ENCODE measurements around the gene CARS2. TPM values are rescaled to one million over a fixed set of nuclear protein-coding genes. Genes with fewer than 3 reads are reported as not detected.

CARS2 gene
- total RNA-seq, 1 donor, result 161 TPM

DNA sequence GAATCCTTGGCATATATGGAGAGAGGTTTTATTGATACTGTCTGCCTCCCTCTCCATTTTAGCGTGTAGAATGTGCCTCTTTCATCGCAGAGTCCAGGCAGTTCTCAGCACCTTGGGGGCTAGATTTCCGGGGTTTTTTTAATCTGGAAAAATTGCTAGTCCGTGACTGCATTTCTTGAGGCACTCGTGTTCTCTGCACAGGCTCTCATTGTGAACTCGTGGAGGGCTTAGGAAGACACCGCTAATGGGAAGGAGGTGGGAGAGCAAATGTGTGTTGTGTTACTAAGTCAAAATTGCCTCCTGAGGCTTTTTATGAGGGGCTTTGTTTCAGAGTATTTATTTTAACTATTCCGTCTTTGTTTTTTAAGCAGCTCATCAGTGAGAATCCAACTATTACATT lies 17.7 kb upstream of the CARS2 start:
- TF ChIP-seq, protein P1, sequence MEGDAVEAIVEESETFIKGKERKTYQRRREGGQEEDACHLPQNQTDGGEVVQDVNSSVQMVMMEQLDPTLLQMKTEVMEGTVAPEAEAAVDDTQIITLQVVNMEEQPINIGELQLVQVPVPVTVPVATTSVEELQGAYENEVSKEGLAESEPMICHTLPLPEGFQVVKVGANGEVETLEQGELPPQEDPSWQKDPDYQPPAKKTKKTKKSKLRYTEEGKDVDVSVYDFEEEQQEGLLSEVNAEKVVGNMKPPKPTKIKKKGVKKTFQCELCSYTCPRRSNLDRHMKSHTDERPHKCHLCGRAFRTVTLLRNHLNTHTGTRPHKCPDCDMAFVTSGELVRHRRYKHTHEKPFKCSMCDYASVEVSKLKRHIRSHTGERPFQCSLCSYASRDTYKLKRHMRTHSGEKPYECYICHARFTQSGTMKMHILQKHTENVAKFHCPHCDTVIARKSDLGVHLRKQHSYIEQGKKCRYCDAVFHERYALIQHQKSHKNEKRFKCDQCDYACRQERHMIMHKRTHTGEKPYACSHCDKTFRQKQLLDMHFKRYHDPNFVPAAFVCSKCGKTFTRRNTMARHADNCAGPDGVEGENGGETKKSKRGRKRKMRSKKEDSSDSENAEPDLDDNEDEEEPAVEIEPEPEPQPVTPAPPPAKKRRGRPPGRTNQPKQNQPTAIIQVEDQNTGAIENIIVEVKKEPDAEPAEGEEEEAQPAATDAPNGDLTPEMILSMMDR (IDR thresholded peaks at IDR 0.05; ENCODE audit: extremely low read depth, low read depth, low read length), result no peak
- peaks cover 9% of the 10 kb centered on the region for H3K36me3 ChIP-seq (ENCODE audit: insufficient read depth, low read length)
- H3K4me1 ChIP-seq (ENCODE audit: insufficient read depth, low read length), result no peaks in the 10 kb centered on the region
- no peaks in the 10 kb centered on the region for H3K27me3 ChIP-seq (ENCODE audit: insufficient read depth, low read length)
- H3K27ac ChIP-seq (ENCODE audit: low read depth, low read length), result no peak overlapping the region
- DNase-seq (ENCODE audit: insufficient read length, low spot score, missing footprints), result no peak
- H3K4me3 ChIP-seq (ENCODE audit: insufficient read depth, low read length), result no peak overlapping the region
- H3K79me2 ChIP-seq (ENCODE audit: insufficient read depth, low read length), result peaks cover 20% of the 10 kb centered on the region
- H3K9me3 ChIP-seq (ENCODE audit: low read depth, low read length), result no peaks in the 10 kb centered on the region
- H2AFZ ChIP-seq (ENCODE audit: low read length), result no peak overlapping the region
- no peak overlapping the region for H3K4me2 ChIP-seq (ENCODE audit: insufficient read depth, low read length)
- peaks cover 6% of the 10 kb centered on the region for H4K20me1 ChIP-seq (ENCODE audit: insufficient read depth, low read length)

DNA sequence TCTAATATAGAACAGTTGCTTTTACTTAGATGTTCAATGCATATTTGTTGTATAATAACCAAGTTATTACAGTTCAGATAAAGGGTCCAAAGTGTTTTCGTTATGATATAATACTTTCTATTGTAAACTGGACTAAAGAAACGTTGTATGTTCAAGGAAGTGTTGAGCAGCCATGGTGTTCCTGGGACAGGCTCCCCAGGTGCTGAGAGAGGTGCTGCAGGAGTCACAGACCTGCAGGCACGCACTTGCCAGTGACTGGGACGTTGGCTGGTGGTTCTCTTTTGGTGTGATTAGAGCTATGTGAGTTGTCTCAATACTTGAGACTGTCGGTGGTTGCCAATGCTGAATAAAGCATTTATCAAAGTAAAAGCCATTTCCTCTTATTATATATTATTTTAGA lies 17.1 kb upstream of the CARS2 start:
- peaks cover 25% of the 10 kb centered on the region for H3K79me2 ChIP-seq (ENCODE audit: insufficient read depth, low read length)

DNA sequence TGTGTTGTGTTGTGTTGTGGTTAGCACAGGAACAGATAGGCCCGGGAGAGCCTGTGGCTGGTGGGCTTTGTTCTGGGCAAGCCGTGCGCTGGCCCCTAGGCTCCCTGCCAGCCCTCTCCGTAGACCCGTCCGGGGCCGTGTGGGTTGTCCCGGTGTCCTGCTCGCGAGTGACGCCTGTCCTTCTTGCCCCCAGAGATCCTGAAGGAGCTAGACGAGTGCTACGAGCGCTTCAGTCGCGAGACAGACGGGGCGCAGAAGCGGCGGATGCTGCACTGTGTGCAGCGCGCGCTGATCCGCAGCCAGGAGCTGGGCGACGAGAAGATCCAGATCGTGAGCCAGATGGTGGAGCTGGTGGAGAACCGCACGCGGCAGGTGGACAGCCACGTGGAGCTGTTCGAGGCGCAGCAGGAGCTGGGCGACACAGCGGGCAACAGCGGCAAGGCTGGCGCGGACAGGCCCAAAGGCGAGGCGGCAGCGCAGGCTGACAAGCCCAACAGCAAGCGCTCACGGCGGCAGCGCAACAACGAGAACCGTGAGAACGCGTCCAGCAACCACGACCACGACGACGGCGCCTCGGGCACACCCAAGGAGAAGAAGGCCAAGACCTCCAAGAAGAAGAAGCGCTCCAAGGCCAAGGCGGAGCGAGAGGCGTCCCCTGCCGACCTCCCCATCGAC lies 13.3 kb upstream of the CARS2 start:
- DNase-seq (ENCODE audit: insufficient read length, low spot score, missing footprints), result no peak
- Histone ChIP-seq H4K20me1 (ENCODE audit: insufficient read depth, low read length) (peaks cover 18% of the 10 kb centered on the region), H3K4me3 (ENCODE audit: insufficient read depth, low read length) (no peak overlapping the region), H3K36me3 (ENCODE audit: insufficient read depth, low read length) (peaks cover 9% of the 10 kb centered on the region), H3K4me2 (ENCODE audit: insufficient read depth, low read length) (no peak overlapping the region), H3K27ac (ENCODE audit: low read depth, low read length) (no peak overlapping the region), H3K27me3 (ENCODE audit: insufficient read depth, low read length) (no peaks in the 10 kb centered on the region), H3K79me2 (ENCODE audit: insufficient read depth, low read length) (peaks cover 57% of the 10 kb centered on the region), H3K9me3 (ENCODE audit: low read depth, low read length) (no peaks in the 10 kb centered on the region), H2AFZ (ENCODE audit: low read length) (no peak overlapping the region), H3K4me1 (ENCODE audit: insufficient read depth, low read length) (peaks cover 20% of the 10 kb centered on the region)
- TF ChIP-seq, protein P1 (IDR thresholded peaks at IDR 0.05; ENCODE audit: extremely low read depth, low read depth, low read length), result no peak

More for the DNA sequence above, 17.1 kb upstream of the CARS2 start:
- TF ChIP-seq, protein P1 (IDR thresholded peaks at IDR 0.05; ENCODE audit: extremely low read depth, low read depth, low read length), result no peak
- DNase-seq (ENCODE audit: insufficient read length, low spot score, missing footprints), result no peak
- Histone ChIP-seq H3K4me1 (ENCODE audit: insufficient read depth, low read length) (peaks cover 2% of the 10 kb centered on the region), H3K4me2 (ENCODE audit: insufficient read depth, low read length) (no peak overlapping the region), H3K27ac (ENCODE audit: low read depth, low read length) (no peak overlapping the region), H3K36me3 (ENCODE audit: insufficient read depth, low read length) (peaks cover 9% of the 10 kb centered on the region), H4K20me1 (ENCODE audit: insufficient read depth, low read length) (peaks cover 6% of the 10 kb centered on the region), H3K27me3 (ENCODE audit: insufficient read depth, low read length) (no peaks in the 10 kb centered on the region), H3K9me3 (ENCODE audit: low read depth, low read length) (no peaks in the 10 kb centered on the region), H3K4me3 (ENCODE audit: insufficient read depth, low read length) (no peak overlapping the region), H2AFZ (ENCODE audit: low read length) (no peak overlapping the region)

DNA sequence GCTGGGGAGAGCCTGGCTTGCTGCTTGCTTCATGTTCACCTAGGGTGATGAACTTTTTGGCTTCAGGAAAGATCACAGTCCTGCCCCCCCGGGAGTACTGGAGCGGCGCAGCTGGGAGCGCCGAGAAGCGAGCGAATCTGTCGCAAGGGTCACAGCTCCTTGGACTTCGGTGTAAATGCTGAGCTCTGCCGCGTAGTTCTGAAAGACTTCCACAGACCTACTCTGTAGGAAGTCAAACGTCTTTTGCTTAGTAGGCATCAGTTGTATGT lies 10.3 kb upstream of the CARS2 start:
- peak; percentile 84 for DNase-seq (ENCODE audit: insufficient read length, low spot score, missing footprints)
- Histone ChIP-seq H3K4me2 (ENCODE audit: insufficient read depth, low read length) (peak overlapping the region; percentile 98), H3K27me3 (ENCODE audit: insufficient read depth, low read length) (no peaks in the 10 kb centered on the region), H3K27ac (ENCODE audit: low read depth, low read length) (peak overlapping the region; percentile 79), H3K79me2 (ENCODE audit: insufficient read depth, low read length) (peaks cover 57% of the 10 kb centered on the region), H4K20me1 (ENCODE audit: insufficient read depth, low read length) (peaks cover 18% of the 10 kb centered on the region), H3K9me3 (ENCODE audit: low read depth, low read length) (no peaks in the 10 kb centered on the region), H3K4me3 (ENCODE audit: insufficient read depth, low read length) (peak overlapping the region; percentile 93), H2AFZ (ENCODE audit: low read length) (peak overlapping the region; percentile 91), H3K4me1 (ENCODE audit: insufficient read depth, low read length) (peaks cover 20% of the 10 kb centered on the region), H3K36me3 (ENCODE audit: insufficient read depth, low read length) (peaks cover 9% of the 10 kb centered on the region)
- TF ChIP-seq, protein P1 (IDR thresholded peaks at IDR 0.05; ENCODE audit: extremely low read depth, low read depth, low read length), result no peak

Data from osteoblast (primary cell).